Limb (tissue), 2 donors: ENCODE measurements around the gene PRTN3.
"Not testable (repeated sequence)": the region's sequence is repeated elsewhere in the genome, so short reads cannot be mapped to it uniquely, and the experiment has no call there.

Source experiments
- DNase-seq, 2 donors: peaks; one replicate each; pipeline ENCODE4 v3.0.0-alpha.2; 2016; ENCODE audit errors: extremely low spot score in 2 of 2

Gene PRTN3

GRCh38 chr19:862581-863314 lies 21.9 kb downstream of the PRTN3 start:
- DNase-seq: peak in 1 of 2 donors; percentile 77

DNA sequence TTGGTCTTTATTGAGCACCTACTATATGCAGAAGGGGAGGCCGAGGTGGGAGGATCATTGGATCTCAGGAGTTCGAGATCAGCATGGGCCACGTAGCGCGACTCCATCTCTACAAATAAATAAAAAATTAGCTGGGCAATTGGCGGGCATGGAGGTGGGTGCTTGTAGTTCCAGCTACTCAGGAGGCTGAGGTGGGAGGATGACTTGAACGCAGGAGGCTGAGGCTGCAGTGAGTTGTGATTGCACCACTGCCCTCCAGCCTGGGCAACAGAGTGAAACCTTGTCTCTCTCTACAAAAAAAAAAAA lies 22.5 kb downstream of the PRTN3 start:
- DNase-seq: no peak

DNA sequence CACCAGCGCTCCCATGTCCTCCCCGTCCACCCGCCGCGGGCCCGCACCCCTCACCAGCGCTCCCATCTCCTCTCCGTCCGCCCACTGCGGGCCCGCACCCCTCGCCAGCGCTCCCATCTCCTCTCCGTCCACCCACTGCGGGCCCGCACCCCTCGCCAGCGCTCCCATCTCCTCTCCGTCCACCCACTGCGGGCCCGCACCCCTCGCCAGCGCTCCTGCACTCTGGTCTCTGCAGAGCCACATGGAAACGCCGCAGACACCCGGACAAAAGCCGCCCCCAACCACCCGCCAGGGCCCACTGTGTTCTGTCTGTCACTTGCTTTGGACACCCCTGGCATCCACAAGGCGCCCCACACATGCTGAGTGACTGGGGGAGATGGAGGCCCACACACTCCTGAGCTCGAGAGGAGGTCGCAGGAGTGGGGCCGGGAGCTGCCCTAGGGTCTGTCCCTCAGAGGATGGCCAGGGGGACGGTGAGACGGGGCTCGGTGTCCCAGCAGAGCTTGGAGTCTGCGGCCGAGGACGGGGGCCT lies 26.0 kb downstream of the PRTN3 start:
- DNase-seq: no peak

GRCh38 chr19:867301-867793 lies 26.5 kb downstream of the PRTN3 start:
- DNase-seq: no peak

DNA sequence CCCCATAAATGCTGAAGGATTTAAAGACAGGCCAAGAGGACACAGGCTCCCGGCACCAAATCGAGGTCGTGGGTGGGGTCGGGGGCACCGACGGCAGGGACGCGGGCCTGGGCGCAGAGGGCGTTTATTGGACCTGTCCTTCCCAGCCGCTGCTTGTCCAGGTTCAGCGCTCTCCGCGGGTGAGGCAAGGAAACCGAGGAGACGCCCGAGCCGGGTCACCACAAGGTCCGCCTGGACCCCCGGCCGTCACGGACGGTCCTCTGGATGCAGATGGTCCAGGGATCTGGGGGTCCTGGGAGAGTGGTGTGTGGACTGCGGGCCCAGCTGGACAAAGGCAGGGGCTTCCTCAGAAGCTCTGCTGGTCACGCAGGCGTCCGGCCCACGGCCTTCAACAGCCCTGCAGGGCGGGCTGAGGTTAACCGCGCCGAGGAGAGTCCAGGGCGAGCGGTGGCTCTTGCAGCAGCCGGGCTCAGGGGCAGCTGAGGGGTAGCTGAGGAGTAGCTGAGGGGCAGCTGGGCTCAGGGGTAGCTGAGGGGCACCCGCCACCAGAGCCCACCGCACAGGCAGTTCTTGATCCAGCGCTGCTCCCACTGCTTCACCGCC lies 27.2 kb downstream of the PRTN3 start:
- DNase-seq: no peak

- no peak for DNase-seq
These were observed 27.9 kb downstream of the PRTN3 start for GRCh38 chr19:868458-869244.

DNA sequence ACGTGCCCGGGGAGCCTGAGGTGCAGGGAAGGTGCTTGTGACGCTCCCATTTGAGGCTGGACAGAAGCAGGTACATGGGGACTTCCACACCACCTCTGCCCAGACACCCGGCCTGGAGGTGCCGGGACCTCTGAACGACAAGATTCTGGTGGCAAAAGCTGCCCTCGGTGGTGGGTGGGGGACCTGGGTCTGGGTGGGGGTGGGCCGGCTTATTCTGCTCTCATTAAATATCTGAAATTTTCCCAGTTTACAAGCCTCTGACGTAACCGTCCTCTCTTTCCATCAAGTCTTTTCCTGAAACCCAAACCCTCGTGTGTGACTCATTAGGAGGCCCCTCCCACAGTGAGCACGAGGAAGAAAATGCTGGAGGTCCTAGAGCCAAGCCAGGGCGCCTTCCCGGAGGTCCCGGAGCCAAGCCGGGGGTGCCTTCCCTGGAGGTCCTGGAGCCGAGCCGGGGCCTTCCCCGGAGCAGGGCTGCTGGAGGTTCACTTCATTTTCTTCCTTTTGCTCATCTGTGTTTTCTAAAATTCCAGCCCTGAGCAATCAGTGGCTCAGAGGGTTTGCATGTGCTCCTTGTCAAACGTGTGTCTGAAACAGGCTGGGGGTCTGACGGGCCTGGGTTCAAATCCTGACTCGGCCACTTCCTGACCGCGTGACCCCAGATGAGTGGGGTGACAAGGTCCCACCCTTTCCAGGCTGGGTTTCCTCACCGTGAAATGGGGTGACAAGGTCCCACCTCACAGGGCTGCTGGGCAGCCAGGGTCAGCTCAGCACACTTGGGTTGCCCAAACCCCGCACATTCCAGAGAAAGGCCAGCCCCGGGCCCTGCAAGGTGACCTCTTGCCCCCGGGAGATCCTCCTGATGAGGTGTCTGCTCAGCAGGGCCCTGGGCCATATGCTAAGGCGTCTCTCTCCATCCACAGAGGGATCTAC lies 28.7 kb downstream of the PRTN3 start:
- peak in 1 of 2 donors; percentile 36 for DNase-seq

- DNase-seq: no peak
These were observed 29.5 kb downstream of the PRTN3 start for GRCh38 chr19:870314-870713.

DNA sequence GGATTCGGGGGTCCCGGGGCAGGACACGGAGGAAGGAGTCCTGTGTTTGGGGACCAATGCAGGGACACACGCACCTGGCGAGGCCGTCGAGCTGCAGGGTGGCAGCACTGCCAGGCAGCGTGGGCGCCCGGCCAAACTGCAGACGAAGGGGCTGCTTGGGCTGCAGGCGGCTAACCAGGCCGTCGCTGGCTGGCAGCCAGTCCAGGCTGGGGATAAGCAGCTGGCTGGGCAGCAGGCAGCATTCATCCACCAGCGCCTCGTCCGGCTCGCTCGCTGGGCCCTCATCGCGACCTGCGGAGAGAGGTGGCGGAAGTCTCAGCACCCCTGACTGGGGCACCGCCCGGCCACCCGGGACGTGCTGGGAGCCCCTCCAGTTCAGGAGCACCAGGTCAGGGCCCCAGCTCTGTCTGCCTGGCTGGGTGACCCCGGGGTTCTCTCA lies 30.2 kb downstream of the PRTN3 start:
- DNase-seq: no peak

DNA sequence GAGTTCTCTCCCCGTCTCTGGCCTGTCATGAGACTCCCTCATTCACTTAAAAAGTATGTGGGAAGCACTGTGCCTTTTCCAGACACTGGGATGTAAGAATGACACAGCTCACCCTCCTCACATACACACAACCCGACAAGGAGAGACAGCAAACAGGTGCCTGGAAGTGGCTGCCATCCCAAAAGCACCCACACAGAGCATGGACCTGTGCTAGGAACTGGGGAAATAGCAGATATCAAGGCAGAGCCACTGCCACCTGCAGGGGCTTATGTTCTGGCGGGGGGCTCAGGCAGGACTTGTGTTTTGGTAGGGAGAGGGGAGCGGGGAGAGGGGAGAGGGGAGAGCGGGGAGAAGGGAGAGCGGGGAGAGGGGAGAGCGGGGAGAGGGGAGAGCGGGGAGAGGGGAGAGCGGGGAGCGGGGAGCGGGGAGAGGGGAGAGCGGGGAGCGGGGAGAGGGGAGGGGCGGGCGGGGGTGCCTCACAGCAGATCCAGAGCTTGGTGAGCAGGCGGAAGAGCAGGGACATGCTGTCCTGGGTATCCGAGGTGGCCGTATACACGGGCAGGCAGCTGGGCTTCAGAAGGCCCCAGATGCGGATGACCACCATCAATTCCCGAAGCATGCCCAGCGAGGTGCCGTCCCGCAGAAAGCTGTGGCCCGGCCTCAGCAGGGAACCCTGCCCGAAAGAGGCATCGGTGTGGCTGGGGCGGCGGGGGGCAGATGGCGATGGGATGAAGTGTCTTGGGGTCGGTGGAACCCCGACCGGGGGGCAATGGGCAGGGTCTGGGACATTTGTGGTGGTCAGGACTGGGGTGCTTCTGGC lies 30.9 kb downstream of the PRTN3 start:
- no peak for DNase-seq

GRCh38 chr19:872266-872951 lies 31.6 kb downstream of the PRTN3 start:
- no peak for DNase-seq

DNA sequence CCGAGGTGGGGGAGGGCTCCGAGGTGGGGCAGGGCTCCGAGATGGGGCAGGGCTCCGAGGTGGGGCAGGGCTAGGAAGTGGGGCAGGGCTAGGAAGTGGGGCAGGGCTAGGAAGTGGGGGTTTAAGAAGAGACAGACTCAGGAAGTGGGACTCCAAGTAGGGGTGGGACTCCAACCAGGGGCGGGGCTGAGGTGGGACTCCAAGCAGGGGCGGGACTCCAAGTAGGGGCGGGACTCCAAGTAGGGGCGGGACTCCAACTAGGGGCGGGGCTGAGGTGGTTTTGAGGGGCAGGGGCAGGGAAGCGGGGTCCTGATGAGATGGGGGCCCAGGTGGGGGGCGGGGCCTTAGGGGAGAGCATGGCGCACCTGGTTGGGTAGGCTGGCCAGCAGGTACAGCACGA lies 32.3 kb downstream of the PRTN3 start:
- no peak for DNase-seq

DNA sequence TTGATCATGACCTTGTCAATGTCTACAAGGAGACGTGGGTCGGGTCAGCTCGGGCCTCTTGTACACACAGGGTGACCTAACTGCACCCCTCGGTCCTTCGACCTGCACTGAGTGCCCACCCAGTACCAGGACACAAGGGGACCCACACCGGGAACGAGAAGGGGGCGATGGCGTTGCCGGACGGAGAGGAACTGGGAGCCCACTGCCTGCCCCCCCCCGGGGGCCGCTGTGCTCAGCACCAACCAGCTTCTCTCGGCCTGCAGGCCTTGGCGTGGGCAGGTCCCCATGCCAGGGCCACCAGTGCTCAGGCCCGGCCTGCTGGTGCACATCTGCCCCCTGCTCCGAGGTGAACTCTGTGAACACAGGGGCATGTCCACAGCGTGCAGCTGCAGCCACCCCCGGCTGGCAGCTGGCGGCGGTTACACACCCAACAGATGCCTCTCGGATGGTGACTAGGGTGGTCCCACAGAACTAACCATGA lies 32.8 kb downstream of the PRTN3 start:
- no peak for DNase-seq

DNA sequence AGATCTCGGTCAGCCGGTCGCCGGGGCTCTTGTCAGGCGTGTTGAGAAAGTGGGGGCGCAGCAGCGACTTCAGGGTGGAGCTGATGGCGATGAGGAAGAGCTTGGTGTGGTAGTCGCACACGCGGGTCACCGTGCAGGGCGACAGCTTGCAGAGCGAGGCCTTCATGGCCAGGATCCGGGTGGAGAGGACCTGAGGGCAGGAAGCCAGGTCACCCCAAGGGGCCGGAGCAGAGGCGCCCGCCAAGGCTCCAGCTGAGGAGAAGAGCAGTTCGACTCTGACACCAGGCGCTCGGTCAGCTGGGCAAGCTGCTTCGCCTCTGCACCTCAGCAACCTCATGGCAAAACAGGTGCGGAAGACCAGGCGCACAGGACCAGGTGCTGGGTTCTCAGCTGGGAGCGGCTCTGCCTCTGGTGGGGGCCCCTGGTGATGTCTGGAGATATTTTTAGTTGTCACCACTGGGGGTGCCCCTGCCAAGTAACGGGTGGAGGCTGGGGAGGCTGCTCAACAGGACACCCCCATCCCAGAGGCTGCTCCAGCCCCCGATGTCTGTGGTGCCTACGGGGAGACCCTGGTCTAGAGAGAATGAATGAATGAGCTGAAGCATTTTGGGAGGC lies 34.6 kb downstream of the PRTN3 start:
- no peak for DNase-seq

GRCh38 chr19:876089-876488 lies 35.3 kb downstream of the PRTN3 start:
- DNase-seq: no peak

DNA sequence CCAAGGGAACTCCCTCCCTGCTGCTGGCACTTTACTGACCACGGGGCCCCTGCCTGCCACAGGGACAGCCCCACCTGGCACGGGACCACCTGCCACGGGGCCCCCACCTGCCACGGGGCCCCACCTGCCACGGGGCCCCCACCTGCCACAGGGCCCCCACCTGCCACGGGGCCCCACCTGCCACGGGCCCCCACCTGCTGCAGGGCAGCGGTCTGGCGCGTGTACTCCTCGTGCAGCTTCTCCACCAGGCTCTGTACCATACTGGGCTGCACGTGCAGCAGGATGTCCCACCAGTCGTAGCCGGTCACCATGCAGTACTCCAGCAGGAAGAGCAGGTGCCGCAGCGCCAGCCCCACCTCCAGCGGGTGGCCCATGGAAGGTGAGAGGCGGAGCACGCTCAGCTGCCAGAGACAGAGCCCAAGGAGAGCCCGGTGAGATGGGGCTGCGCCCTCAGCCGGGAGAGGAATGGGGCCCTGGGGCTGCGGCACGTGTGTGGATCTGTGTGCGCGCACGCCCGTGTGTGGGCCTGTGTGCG lies 36.0 kb downstream of the PRTN3 start:
- no peak for DNase-seq

GRCh38 chr19:877992-878660 lies 37.3 kb downstream of the PRTN3 start:
- not testable (repeated sequence) for DNase-seq
